ENCODE data around the gene BRD4. TPM values are rescaled to one million over a fixed set of nuclear protein-coding genes. Genes with fewer than 3 reads are reported as not detected.

The BRD4 gene
- polyA plus RNA-seq, 3 donors = 3.7 to 19.2 (median 4.2) TPM

- Histone ChIP-seq H4K20me1 (ENCODE audit: insufficient read depth, low read length) (peaks cover 91% of the 10 kb centered on the region), H3K79me2 (ENCODE audit: insufficient read depth, low read length) (peaks cover 73% of the 10 kb centered on the region), H3K4me1 (ENCODE audit: control insufficient read depth in 1 of 2, insufficient read depth in 2 of 2, low read length in 2 of 2) (peaks cover 16 to 22% of the 10 kb centered on the region in 2 donors), H3K4me2 (replicated peaks; ENCODE audit: extremely low read depth, low read length, poor library complexity, severe bottlenecking) (no peak overlapping the region), H3K27me3 (ENCODE audit: control insufficient read depth in 2 of 2, insufficient read depth in 2 of 2, low read length in 2 of 2) (no peaks in the 10 kb centered on the region), H3K36me3 (replicated peaks in 1 of 2; ENCODE audit: control insufficient read depth in 1 of 2, insufficient read depth in 2 of 2, low read length in 2 of 2) (peaks cover 56 to 61% of the 10 kb centered on the region in 2 donors), H3K27ac (ENCODE audit: low read depth in 1 of 2, low read length in 2 of 2) (no peak overlapping the region), H2AFZ (ENCODE audit: insufficient read depth, low read depth, low read length, poor library complexity, severe bottlenecking) (no peak overlapping the region), H3K9ac (ENCODE audit: insufficient read depth, low read length, poor library complexity, severe bottlenecking) (no peak overlapping the region), H3K4me3 (replicated peaks in 1 of 3; ENCODE audit: low read depth in 2 of 3, low read length in 3 of 3) (no peak overlapping the region), H3K9me3 (replicated peaks in 1 of 2; ENCODE audit: control insufficient read depth in 1 of 2, insufficient read depth in 1 of 2, low read length in 2 of 2) (no peaks in the 10 kb centered on the region)
- no peak for DNase-seq
- 96% methylated on average over 21 of the region's 21 CpGs for WGBS (ENCODE audit: insufficient coverage)
- Mint-ChIP-seq H3K9me3 (peaks cover 0 to 2% (median 0%) of the 10 kb centered on the region in 7 donors), H3K27me3 (ENCODE audit: low read depth in 3 of 3) (peaks cover 0 to 3% (median 1%) of the 10 kb centered on the region in 3 donors), H3K36me3 (peaks cover 42 to 63% of the 10 kb centered on the region in 2 donors), H3K27ac (no peak overlapping the region), H3K4me1 (peaks cover 20% of the 10 kb centered on the region), H3K4me3 (no peak overlapping the region)
- no peak for TF ChIP-seq CTCF (IDR thresholded peaks at IDR 0.05)
- intact Hi-C loops (cut with micrococcal nuclease) = loop anchor here (10.0 kb wide), 2 partner anchors 109 to 249 kb away; a partner anchor contains a TSS
These were observed 41.8 kb upstream of the BRD4 start for GRCh38 chr19:15374105-15374651.

GRCh38 chr19:15373644-15374043 is 41.3 kb upstream of the BRD4 start:
- 94% methylated on average over 19 of the region's 22 CpGs for WGBS (ENCODE audit: insufficient coverage)
- Histone ChIP-seq H3K27ac (ENCODE audit: low read depth in 1 of 2, low read length in 2 of 2) (no peak overlapping the region), H3K79me2 (ENCODE audit: insufficient read depth, low read length) (peaks cover 67% of the 10 kb centered on the region), H3K36me3 (replicated peaks in 1 of 2; ENCODE audit: control insufficient read depth in 1 of 2, insufficient read depth in 2 of 2, low read length in 2 of 2) (peaks cover 61 to 67% of the 10 kb centered on the region in 2 donors), H3K9ac (ENCODE audit: insufficient read depth, low read length, poor library complexity, severe bottlenecking) (no peak overlapping the region), H3K9me3 (replicated peaks in 1 of 2; ENCODE audit: control insufficient read depth in 1 of 2, insufficient read depth in 1 of 2, low read length in 2 of 2) (no peaks in the 10 kb centered on the region), H4K20me1 (ENCODE audit: insufficient read depth, low read length) (peaks cover 90% of the 10 kb centered on the region), H3K4me1 (ENCODE audit: control insufficient read depth in 1 of 2, insufficient read depth in 2 of 2, low read length in 2 of 2) (peaks cover 16 to 22% of the 10 kb centered on the region in 2 donors), H2AFZ (ENCODE audit: insufficient read depth, low read depth, low read length, poor library complexity, severe bottlenecking) (no peak overlapping the region), H3K4me2 (replicated peaks; ENCODE audit: extremely low read depth, low read length, poor library complexity, severe bottlenecking) (no peak overlapping the region), H3K4me3 (replicated peaks in 1 of 3; ENCODE audit: low read depth in 2 of 3, low read length in 3 of 3) (no peak overlapping the region), H3K27me3 (ENCODE audit: control insufficient read depth in 2 of 2, insufficient read depth in 2 of 2, low read length in 2 of 2) (no peaks in the 10 kb centered on the region)
- intact Hi-C loops (cut with micrococcal nuclease) = loop anchor here (10.0 kb wide), 2 partner anchors 109 to 249 kb away; a partner anchor contains a TSS
- H3K27me3 Mint-ChIP-seq (ENCODE audit: low read depth in 3 of 3) = peaks cover 0 to 3% (median 1%) of the 10 kb centered on the region in 3 donors
- TF ChIP-seq CTCF (IDR thresholded peaks at IDR 0.05) = no peak
- H3K4me3 Mint-ChIP-seq = no peak overlapping the region
- peaks cover 48 to 68% of the 10 kb centered on the region in 2 donors for H3K36me3 Mint-ChIP-seq
- H3K4me1 Mint-ChIP-seq = peaks cover 20% of the 10 kb centered on the region
- H3K27ac Mint-ChIP-seq = peak overlapping the region in 1 of 7 donors; percentile 2
- no peak for DNase-seq
- H3K9me3 Mint-ChIP-seq = peaks cover 0 to 2% (median 0%) of the 10 kb centered on the region in 7 donors
